ENCODE measurements around the gene NPEPPS.
A peak's percentile ranks its signal among the peaks of the same experiment; 100 is the strongest.

The NPEPPS gene

DNA sequence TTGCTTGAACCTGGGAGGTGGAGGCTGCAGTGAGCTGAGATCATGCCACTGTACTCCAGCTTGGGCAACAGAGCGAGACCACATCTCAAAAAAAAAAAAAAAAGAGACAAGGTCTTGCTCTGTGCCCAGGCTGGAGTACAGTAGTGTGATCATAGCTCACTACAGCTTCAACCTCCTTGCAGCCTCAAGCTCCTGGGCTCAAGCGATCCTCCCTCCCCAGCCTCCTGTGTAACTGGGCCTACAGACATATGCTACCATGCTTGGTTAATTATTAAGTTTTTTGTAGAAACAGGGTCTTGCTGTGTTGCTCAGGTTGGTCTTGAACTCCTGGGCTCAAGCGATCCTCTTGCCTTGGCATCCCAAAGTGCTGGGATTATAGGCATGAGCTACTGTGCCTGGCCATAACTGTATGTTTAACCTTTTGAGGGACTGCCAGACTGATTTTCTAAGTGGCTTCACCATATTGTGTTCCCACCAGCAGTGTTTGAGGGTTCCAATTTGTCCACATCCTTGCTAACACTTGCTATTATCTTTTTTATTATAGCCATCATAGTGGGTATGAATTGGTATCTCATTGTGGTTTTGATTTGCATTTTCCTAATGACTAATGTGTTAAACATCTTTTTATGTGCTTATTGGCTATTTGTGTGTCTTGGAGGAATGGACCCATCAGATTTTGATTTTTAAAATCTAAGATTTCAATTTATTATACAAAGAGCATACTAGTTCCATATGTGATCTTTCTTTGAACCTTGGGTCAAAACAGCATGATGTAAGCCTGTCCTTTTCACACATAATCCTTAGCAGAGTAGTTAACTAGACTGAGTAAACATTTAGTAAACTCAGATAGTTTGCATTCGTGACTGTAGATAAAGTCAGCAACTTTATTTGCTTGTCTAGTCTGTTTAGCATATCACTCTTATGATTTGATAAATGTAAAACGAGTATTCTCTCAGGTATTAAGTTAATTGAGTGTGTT lies 80.8 kb downstream of the NPEPPS start:
- Histone ChIP-seq H3K27ac (ENCODE audit: low read length) (no peak overlapping the region), H3K4me3 (ENCODE audit: low read length) (no peak overlapping the region), H3K9me3 (ENCODE audit: control insufficient read depth, insufficient read depth, low read length) (no peaks in the 10 kb centered on the region), H3K27me3 (ENCODE audit: control insufficient read depth, insufficient read depth, low read length) (no peaks in the 10 kb centered on the region), H3K4me1 (ENCODE audit: control insufficient read depth, insufficient read depth, low read length) (no peaks in the 10 kb centered on the region), H3K36me3 (ENCODE audit: control insufficient read depth, insufficient read depth, low read length) (peaks cover 6% of the 10 kb centered on the region; the same call in 1 of the 2 replicates)
- DNase-seq (ENCODE audit: low read depth, low spot score), result no peak
- no CpG with 5 or more reads among the region's 5 CpGs for WGBS (ENCODE audit: insufficient coverage, insufficient read length)

- no peak overlapping the region for H3K27ac ChIP-seq (ENCODE audit: low read length)
- no peak for DNase-seq (ENCODE audit: low read depth, low spot score)
- no peaks in the 10 kb centered on the region for H3K9me3 ChIP-seq (ENCODE audit: control insufficient read depth, insufficient read depth, low read length)
- no peaks in the 10 kb centered on the region for H3K27me3 ChIP-seq (ENCODE audit: control insufficient read depth, insufficient read depth, low read length)
- H3K4me3 ChIP-seq (ENCODE audit: low read length), result no peak overlapping the region
- peaks cover 4% of the 10 kb centered on the region; the same call in 1 of the 2 replicates for H3K36me3 ChIP-seq (ENCODE audit: control insufficient read depth, insufficient read depth, low read length)
- H3K4me1 ChIP-seq (ENCODE audit: control insufficient read depth, insufficient read depth, low read length), result no peaks in the 10 kb centered on the region
- no CpG with 5 or more reads among the region's 8 CpGs for WGBS (ENCODE audit: insufficient coverage, insufficient read length)
These were observed 85.0 kb downstream of the NPEPPS start for GRCh38 chr17:47615766-47616424.

DNA sequence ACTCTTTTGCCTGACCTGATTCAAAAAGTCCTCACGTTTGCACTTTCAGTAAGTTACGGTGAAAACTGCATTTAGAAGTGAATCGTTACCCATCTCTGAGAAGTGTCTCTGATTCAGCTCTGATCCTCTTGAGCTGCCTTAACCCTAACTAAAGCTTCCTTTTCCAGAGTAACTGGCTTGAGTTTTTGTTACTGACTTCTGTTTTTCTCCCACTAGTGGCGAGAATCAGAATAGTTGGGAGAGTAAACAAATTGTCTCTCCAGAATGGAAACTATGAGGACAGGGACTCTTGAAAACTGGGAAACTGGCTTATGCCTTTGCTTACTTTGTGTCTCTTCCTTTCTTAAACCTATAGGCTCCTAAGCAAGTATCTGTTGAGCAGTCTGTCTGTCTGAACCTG lies 87.5 kb downstream of the NPEPPS start:
- Histone ChIP-seq H3K36me3 (ENCODE audit: control insufficient read depth, insufficient read depth, low read length) (peaks cover 4% of the 10 kb centered on the region; the same call in 1 of the 2 replicates), H3K27ac (ENCODE audit: low read length) (no peak overlapping the region)

DNA sequence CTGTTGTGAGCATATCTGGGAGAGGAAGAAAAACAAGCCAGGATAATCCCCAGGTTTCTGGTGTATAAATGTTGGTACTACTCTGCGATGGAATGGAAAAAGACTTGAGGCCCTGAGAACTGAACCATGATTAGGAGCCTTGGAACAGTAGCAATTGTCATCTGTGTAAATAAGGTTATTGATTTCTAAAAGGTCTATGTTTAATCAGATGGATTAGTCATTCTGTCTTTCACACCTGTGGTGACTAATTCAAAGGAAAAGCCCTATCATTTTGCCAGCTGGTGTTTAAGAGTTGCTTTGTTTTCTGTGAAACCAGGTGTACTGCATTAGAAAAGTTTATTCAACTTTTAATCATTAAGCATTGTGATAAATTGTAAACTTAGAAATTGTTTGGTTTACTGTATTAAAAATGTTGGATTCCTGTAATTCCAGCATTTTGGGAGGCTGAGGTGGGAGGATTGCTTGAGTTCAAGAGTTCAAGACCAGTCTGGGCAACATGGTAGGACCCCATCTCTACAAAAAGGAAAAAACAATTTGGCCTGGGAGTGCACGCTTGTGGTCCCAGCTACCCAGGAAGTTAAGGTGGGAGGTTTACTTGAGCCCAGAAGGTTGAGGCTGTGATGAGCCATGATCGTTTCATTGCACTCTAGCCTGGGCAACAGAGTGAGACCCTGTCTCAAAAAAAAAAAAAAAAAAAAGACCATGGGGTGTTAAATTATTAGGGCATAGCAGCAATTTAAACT lies 89.8 kb downstream of the NPEPPS start:
- DNase-seq (ENCODE audit: low read depth, low spot score), result no peak
- Histone ChIP-seq H3K36me3 (ENCODE audit: control insufficient read depth, insufficient read depth, low read length) (peaks cover 4% of the 10 kb centered on the region; the same call in 1 of the 2 replicates), H3K27ac (ENCODE audit: low read length) (no peak overlapping the region), H3K27me3 (ENCODE audit: control insufficient read depth, insufficient read depth, low read length) (no peaks in the 10 kb centered on the region), H3K9me3 (ENCODE audit: control insufficient read depth, insufficient read depth, low read length) (no peaks in the 10 kb centered on the region), H3K4me3 (ENCODE audit: low read length) (no peak overlapping the region), H3K4me1 (ENCODE audit: control insufficient read depth, insufficient read depth, low read length) (no peaks in the 10 kb centered on the region)
- no CpG with 5 or more reads among the region's 3 CpGs for WGBS (ENCODE audit: insufficient coverage, insufficient read length)

More for the DNA sequence above, 87.5 kb downstream of the NPEPPS start:
- WGBS (ENCODE audit: insufficient coverage, insufficient read length), result no CpG with 5 or more reads among the region's 4 CpGs
- H3K9me3 ChIP-seq (ENCODE audit: control insufficient read depth, insufficient read depth, low read length), result no peaks in the 10 kb centered on the region
- H3K4me1 ChIP-seq (ENCODE audit: control insufficient read depth, insufficient read depth, low read length), result no peaks in the 10 kb centered on the region
- no peaks in the 10 kb centered on the region for H3K27me3 ChIP-seq (ENCODE audit: control insufficient read depth, insufficient read depth, low read length)
- DNase-seq (ENCODE audit: low read depth, low spot score), result no peak
- no peak overlapping the region for H3K4me3 ChIP-seq (ENCODE audit: low read length)

GRCh38 chr17:47621293-47622179 lies 90.6 kb downstream of the NPEPPS start:
- H3K9me3 ChIP-seq (ENCODE audit: control insufficient read depth, insufficient read depth, low read length), result no peaks in the 10 kb centered on the region
- H3K36me3 ChIP-seq (ENCODE audit: control insufficient read depth, insufficient read depth, low read length), result peaks cover 4% of the 10 kb centered on the region; the same call in 1 of the 2 replicates
- H3K27me3 ChIP-seq (ENCODE audit: control insufficient read depth, insufficient read depth, low read length), result no peaks in the 10 kb centered on the region
- H3K4me1 ChIP-seq (ENCODE audit: control insufficient read depth, insufficient read depth, low read length), result no peaks in the 10 kb centered on the region
- H3K27ac ChIP-seq (ENCODE audit: low read length), result no peak overlapping the region
- H3K4me3 ChIP-seq (ENCODE audit: low read length), result no peak overlapping the region
- WGBS (ENCODE audit: insufficient coverage, insufficient read length), result no CpG with 5 or more reads among the region's 9 CpGs
- peak; percentile 45 for DNase-seq (ENCODE audit: low read depth, low spot score)

DNA sequence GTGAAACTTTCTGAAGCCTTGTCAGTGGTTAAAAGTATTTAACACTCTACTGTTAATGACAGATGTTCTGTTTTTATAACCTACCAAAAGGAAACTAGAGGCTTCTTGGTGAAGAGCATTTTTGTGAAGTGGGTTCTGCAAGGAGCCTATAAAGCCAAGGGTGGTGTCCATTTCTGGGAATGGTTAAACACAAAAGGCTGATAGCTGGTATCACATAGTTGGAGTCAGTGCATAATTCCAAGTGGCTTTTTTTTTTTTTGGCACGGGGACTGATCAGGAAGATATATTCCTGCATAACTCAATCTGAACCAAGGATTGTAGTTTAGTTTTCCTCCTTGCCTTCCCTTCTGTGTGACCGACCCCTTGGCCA lies 91.3 kb downstream of the NPEPPS start:
- Histone ChIP-seq H3K4me3 (ENCODE audit: low read length) (no peak overlapping the region), H3K27me3 (ENCODE audit: control insufficient read depth, insufficient read depth, low read length) (no peaks in the 10 kb centered on the region), H3K4me1 (ENCODE audit: control insufficient read depth, insufficient read depth, low read length) (no peaks in the 10 kb centered on the region), H3K36me3 (ENCODE audit: control insufficient read depth, insufficient read depth, low read length) (peaks cover 4% of the 10 kb centered on the region; the same call in 1 of the 2 replicates), H3K9me3 (ENCODE audit: control insufficient read depth, insufficient read depth, low read length) (no peaks in the 10 kb centered on the region), H3K27ac (ENCODE audit: low read length) (no peak overlapping the region)
- DNase-seq (ENCODE audit: low read depth, low spot score), result no peak
- WGBS (ENCODE audit: insufficient coverage, insufficient read length), result no CpG with 5 or more reads among the region's 2 CpGs

DNA sequence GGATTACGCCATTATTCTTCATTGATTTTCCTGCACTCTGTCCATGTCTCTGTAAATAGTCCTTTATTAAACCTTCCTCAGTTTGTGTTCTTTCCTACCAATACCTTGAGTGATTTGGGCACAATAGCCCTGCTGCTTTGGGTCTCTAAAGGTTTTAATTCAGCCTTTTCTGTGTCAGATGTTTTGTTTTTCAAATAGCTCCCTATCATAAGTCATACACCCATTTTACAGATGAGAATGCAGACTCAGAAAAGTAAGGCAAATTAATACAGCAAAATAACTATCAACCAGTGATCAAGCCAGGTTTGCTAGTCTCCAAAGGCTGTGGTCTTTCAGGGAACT lies 93.8 kb downstream of the NPEPPS start:
- Histone ChIP-seq H3K27me3 (ENCODE audit: control insufficient read depth, insufficient read depth, low read length) (no peaks in the 10 kb centered on the region), H3K4me3 (ENCODE audit: low read length) (no peak overlapping the region), H3K4me1 (ENCODE audit: control insufficient read depth, insufficient read depth, low read length) (no peaks in the 10 kb centered on the region), H3K36me3 (ENCODE audit: control insufficient read depth, insufficient read depth, low read length) (no peaks in the 10 kb centered on the region; the same call in 1 of the 2 replicates), H3K27ac (ENCODE audit: low read length) (no peak overlapping the region), H3K9me3 (ENCODE audit: control insufficient read depth, insufficient read depth, low read length) (no peaks in the 10 kb centered on the region)
- no CpG with 5 or more reads among the region's 1 CpG for WGBS (ENCODE audit: insufficient coverage, insufficient read length)
- no peak for DNase-seq (ENCODE audit: low read depth, low spot score)

- Histone ChIP-seq H3K4me1 (ENCODE audit: control insufficient read depth, insufficient read depth, low read length) (no peaks in the 10 kb centered on the region), H3K27me3 (ENCODE audit: control insufficient read depth, insufficient read depth, low read length) (no peaks in the 10 kb centered on the region), H3K27ac (ENCODE audit: low read length) (no peak overlapping the region), H3K36me3 (ENCODE audit: control insufficient read depth, insufficient read depth, low read length) (no peaks in the 10 kb centered on the region; the same call in 1 of the 2 replicates), H3K9me3 (ENCODE audit: control insufficient read depth, insufficient read depth, low read length) (no peaks in the 10 kb centered on the region), H3K4me3 (ENCODE audit: low read length) (no peak overlapping the region)
- no peak for DNase-seq (ENCODE audit: low read depth, low spot score)
- WGBS (ENCODE audit: insufficient coverage, insufficient read length), result no CpG with 5 or more reads among the region's 8 CpGs
These were observed 97.2 kb downstream of the NPEPPS start for GRCh38 chr17:47628014-47628566.

DNA sequence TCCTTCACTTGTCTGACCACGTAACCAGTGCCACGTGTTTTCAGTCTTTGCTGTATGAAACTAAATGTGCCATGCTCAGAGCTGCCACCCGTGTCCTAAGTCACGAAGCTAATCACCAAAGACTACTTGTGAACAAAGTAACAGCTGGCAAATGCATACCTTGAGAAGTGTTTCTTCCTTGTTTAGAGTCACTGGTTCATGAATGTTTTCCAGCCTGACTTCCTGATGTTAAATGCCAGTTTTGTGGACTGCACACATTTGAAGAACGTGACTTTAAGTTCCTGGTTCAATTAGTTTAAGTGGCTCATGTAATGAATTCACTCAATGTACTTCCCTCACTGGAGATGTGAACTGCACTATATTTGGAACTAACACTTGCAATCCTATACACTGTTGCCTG lies 98.9 kb downstream of the NPEPPS start:
- H3K27ac ChIP-seq (ENCODE audit: low read length), result no peak overlapping the region
- no peaks in the 10 kb centered on the region for H3K9me3 ChIP-seq (ENCODE audit: control insufficient read depth, insufficient read depth, low read length)
- WGBS (ENCODE audit: insufficient coverage, insufficient read length), result no CpG with 5 or more reads among the region's 5 CpGs
- H3K4me1 ChIP-seq (ENCODE audit: control insufficient read depth, insufficient read depth, low read length), result no peaks in the 10 kb centered on the region
- no peak overlapping the region for H3K4me3 ChIP-seq (ENCODE audit: low read length)
- no peaks in the 10 kb centered on the region for H3K27me3 ChIP-seq (ENCODE audit: control insufficient read depth, insufficient read depth, low read length)
- no peak for DNase-seq (ENCODE audit: low read depth, low spot score)
- H3K36me3 ChIP-seq (ENCODE audit: control insufficient read depth, insufficient read depth, low read length), result no peaks in the 10 kb centered on the region; the same call in 1 of the 2 replicates
